NCI-H2196 treated with DMSO at 0.1 percent for 48 hours (cell line): ENCODE measurements around the gene SMC1A.
A peak's percentile ranks its signal among the peaks of the same experiment; 100 is the strongest.
"Not testable (repeated sequence)": the region's sequence is repeated elsewhere in the genome, so short reads cannot be mapped to it uniquely, and the experiment has no call there.

Source experiments
- DNase-seq: peaks from one replicate; lab custom pipeline; 2025; ENCODE audit not compliant: unreplicated experiment; lab: John Stamatoyannopoulos, UW

SMC1A gene

GRCh38 chrX:53422086-53422860, at the start of gene SMC1A:
SMC1A (minus strand) TSS chrX:53422654; CDS start chrX:53422600, 54 bp downstream.
- peak; percentile 77 for DNase-seq

GRCh38 chrX:53471346-53471745, 48.9 kb upstream of the SMC1A start:
- DNase-seq = no peak

- DNase-seq = not testable (repeated sequence)
Measured at GRCh38 chrX:53468659-53469058, 46.2 kb upstream of the SMC1A start.

GRCh38 chrX:53458082-53458481, 35.6 kb upstream of the SMC1A start:
- no peak for DNase-seq

- no peak for DNase-seq
Measured at GRCh38 chrX:53456254-53456653, 33.8 kb upstream of the SMC1A start.

GRCh38 chrX:53452812-53453211, 30.4 kb upstream of the SMC1A start:
- DNase-seq = no peak

GRCh38 chrX:53449632-53450031, 27.2 kb upstream of the SMC1A start:
- DNase-seq = no peak

- DNase-seq = no peak
Measured at GRCh38 chrX:53447441-53447840, 25.0 kb upstream of the SMC1A start.

- DNase-seq = no peak
Measured at GRCh38 chrX:53445977-53446376, 23.5 kb upstream of the SMC1A start.

GRCh38 chrX:53442322-53442631, 19.8 kb upstream of the SMC1A start:
- no peak for DNase-seq

- DNase-seq = peak; percentile 58
Measured at GRCh38 chrX:53441531-53442321, 19.3 kb upstream of the SMC1A start.

GRCh38 chrX:53440621-53441517, 18.4 kb upstream of the SMC1A start:
- DNase-seq = no peak

- no peak for DNase-seq
Measured at GRCh38 chrX:53440101-53440500, 17.6 kb upstream of the SMC1A start.

GRCh38 chrX:53438832-53439230, 16.4 kb upstream of the SMC1A start:
- no peak for DNase-seq

- no peak for DNase-seq
Measured at GRCh38 chrX:53438174-53438831, 15.8 kb upstream of the SMC1A start.

- no peak for DNase-seq
Measured at GRCh38 chrX:53437206-53437605, 14.8 kb upstream of the SMC1A start.

GRCh38 chrX:53435997-53436396, 13.5 kb upstream of the SMC1A start:
- peak; percentile 6 for DNase-seq

GRCh38 chrX:53433651-53434639, 11.5 kb upstream of the SMC1A start, which contains the start of gene HSD17B10:
HSD17B10 (minus strand) TSS chrX:53434370; CDS start chrX:53434345, 25 bp downstream.
- DNase-seq = peak; percentile 74

GRCh38 chrX:53430231-53430630, 7.8 kb upstream of the SMC1A start:
- DNase-seq = no peak

- DNase-seq = no peak
Measured at GRCh38 chrX:53429755-53430154, 7.3 kb upstream of the SMC1A start.
